NT2/D1 (cell line): Measurements from ENCODE around the gene BIRC5.

Experiments
- SUZ12 ChIP-seq: IDR thresholded peaks from 2 replicates; pipeline ENCODE4 v1.6.1; 2011; ENCODE audit not compliant: insufficient read length, insufficient read depth; ENCODE audit errors: extremely low read depth
- YY1 ChIP-seq: IDR thresholded peaks from 2 replicates; pipeline ENCODE4 v1.6.1; 2011; ENCODE audit not compliant: insufficient read length, insufficient read depth
- ZNF274 ChIP-seq: IDR thresholded peaks from 2 replicates; pipeline ENCODE4 v1.6.1; 2011; ENCODE audit warnings: mild to moderate bottlenecking, low read depth, low read length

- TF ChIP-seq ZNF274: no peak
- TF ChIP-seq YY1: no peak
- TF ChIP-seq SUZ12: no peak
Measured at GRCh38 chr17:78197147-78197832, 16.8 kb upstream of the BIRC5 start.
